GM21381 (cell line): ENCODE data around the gene SERPINB8.
"Not testable (repeated sequence)": the region's sequence is repeated elsewhere in the genome, so short reads cannot be mapped to it uniquely, and the experiment has no call there.

Experiments used
- ATAC-seq: cut with Tn5 transposase; IDR thresholded peaks from one replicate; pipeline ENCODE4 v1.9.1; 2021; ENCODE audit warnings: mild to moderate bottlenecking, moderate library complexity; ENCODE audit not compliant: unreplicated experiment

SERPINB8 gene, protein sequence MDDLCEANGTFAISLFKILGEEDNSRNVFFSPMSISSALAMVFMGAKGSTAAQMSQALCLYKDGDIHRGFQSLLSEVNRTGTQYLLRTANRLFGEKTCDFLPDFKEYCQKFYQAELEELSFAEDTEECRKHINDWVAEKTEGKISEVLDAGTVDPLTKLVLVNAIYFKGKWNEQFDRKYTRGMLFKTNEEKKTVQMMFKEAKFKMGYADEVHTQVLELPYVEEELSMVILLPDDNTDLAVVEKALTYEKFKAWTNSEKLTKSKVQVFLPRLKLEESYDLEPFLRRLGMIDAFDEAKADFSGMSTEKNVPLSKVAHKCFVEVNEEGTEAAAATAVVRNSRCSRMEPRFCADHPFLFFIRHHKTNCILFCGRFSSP

GRCh38 chr18:63969942-63970808 is at the start of gene SERPINB8:
Gene SERPINB8 (plus strand): TSS chr18:63970081. CDS start chr18:63978309, 8,228 bp downstream.
- peak; percentile 88 for ATAC-seq

- no peak for ATAC-seq
Observed at GRCh38 chr18:63922049-63922448, 47.8 kb upstream of the SERPINB8 start.

- ATAC-seq: no peak
Observed at GRCh38 chr18:63924551-63924950, 45.3 kb upstream of the SERPINB8 start.

- no peak for ATAC-seq
Observed at GRCh38 chr18:63928331-63928730, 41.5 kb upstream of the SERPINB8 start.

GRCh38 chr18:63929369-63929768 is 40.5 kb upstream of the SERPINB8 start:
- ATAC-seq: not testable (repeated sequence)

DNA sequence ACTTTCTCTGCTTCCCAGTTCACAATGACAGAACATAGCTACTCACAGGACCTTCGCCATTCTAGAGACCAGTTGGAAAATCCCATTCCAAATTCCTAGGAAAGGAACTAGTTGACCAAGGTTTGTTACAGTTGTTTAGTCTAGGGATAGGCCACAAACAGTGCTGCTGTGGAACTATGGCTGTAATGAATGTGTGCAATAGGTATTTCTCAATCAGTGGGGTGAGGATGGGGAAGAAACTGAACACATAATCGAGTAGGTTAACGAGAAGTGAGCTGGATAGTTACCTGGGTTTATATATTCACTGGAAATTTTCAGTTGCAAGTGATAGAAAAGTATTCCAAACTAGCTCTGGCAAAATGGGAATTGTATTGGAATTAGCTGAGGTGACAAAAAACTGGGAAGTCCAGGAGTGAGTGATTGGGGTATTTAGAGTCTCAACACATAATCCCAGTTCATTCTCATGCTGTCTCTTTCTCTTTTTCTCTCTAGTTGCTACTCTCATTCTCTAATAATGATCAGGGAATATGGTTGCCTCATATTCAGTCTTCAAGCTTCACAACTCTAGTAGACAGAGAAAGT is 39.0 kb upstream of the SERPINB8 start:
- ATAC-seq: no peak

- ATAC-seq: peak; percentile 99
Observed at GRCh38 chr18:63936156-63936931, 33.5 kb upstream of the SERPINB8 start.

DNA sequence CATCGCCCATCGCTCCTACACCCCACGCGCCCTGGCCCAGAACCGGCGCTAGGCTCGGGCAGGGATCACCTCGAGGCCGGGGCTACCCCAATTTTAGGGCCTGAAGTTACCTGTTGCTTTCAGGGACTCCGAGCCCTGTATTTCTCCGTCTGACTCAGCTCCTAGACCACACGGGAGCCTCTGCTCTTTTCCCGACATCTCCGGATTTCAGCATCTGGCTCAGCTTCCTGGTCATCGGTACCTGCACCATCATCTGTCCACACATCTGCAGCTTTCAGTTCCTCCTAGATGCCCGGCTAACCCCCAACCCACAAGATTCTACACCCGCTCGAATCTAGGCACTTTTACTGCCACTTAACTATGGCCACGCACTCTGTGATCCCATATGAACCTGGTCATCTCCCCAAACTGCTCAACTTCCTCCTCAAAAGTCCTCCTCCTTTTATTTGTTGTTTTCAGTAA is 32.9 kb upstream of the SERPINB8 start:
- ATAC-seq: peak; percentile 12

- no peak for ATAC-seq
Observed at GRCh38 chr18:63940008-63940407, 29.9 kb upstream of the SERPINB8 start.

DNA sequence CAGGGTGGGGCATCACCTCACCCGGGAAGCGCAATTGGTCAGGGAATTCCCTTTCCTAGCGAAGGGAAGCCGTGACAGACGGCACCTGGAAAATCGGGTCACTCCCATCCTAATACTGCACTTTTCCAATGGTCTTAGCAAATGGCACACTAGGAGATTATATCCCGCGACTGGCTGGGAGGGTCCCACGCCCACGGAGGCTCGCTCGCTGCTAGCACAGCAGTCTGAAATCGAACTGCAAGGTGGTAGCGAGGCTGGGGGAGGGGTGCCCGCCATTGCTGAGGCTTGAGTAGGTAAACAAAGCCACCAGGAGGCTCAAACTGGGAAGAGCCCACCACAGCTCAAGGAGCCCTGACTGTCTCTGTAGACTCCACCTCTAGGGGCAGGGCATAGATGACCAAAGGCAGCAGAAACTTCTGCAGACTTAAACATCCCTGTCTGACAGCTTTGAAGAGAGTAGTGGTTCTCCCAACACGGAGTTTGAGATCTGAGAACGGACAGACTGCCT is 29.3 kb upstream of the SERPINB8 start:
- not testable (repeated sequence) for ATAC-seq

DNA sequence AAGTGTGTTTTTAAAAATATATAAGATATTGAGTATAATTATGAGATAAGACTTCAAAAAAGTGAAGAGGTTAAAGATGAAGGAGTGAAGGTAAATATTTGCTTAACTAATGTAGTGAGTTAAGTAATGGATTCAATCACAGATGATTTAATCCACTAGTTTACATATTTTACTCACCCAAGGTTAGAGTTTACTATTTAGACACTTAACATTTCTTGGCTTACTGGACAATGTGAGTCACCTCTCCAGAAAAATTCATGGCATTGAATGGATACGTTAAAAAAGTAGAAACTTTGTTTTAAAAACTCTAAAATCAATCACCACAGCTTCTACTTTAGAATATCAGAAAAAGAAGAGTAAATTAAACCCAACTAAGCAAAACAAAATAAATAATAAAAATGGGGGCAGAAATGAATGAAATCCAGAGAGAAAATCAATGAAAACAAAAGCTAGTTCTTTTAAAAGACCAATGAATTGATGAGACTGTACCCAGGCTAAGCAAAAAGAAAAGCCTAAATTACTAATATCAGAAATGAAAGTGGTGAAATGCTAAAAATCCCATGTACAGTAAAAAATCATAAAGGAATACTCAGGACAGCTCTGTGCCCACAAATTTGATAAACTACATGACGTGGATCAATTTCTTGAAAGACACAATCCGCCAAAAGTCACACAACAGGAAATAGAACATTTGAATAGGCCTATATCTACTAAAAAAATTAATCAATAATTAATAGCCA is 22.7 kb upstream of the SERPINB8 start:
- no peak for ATAC-seq

DNA sequence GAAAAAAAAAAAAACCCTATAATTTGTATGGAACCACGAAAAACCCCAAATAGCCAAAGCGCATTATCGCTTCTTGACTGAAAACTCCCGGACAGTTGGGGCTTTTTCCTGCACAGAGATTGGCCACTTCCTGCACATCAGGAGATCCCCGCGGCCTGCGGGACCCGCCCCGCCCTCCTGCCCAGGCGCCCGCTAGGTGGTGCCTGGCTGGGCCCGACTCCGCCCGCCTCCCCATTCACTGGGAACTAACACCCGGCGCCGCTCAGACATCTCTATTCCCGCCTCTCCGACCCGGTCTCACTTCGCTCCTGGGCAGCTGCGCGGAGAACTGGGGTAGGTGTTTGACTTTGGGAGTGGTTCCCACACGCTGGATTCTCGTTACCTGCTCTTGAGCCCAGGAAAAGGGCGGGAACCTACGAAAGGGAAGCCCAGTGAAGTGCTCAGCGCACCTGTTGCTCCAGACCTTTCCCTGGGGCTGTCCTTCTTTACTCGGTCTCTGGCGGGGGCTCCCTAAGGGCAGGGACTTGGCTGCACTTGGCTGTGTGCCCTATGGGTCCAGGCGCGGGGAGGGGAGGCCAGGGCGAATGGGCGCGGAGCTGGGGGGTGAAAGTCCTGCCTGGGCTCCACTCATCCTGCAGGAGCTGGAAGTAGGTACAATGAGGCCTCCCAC is 20.7 kb upstream of the SERPINB8 start, which contains the start of gene HMSD:
Gene HMSD (plus strand): TSS at position 234 of the 670 bp plus-strand sequence. CDS start 4,155 bp downstream, outside the sequence.
- ATAC-seq: peak; percentile 86

GRCh38 chr18:63951302-63951705 is 18.6 kb upstream of the SERPINB8 start:
- peak; percentile 49 for ATAC-seq

DNA sequence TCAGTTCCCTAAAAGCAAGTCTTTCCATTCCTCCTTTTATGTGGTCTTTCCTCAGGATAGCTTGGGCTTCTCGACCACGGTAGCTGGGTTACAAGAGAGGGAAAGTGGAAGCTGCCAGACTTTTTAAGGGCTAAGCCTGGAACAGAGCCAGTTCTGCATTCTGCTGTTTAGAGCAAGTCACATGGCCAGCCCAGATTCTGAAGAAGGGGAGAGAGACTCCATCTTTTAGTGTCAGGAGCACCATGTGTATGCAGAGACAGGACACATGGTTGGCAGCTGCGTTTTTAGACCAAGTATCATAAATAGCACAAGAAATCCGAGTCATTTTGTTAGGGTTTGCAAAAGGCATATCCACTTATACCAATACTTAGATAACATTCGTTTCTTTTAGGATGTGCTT is 16.1 kb upstream of the SERPINB8 start:
- no peak for ATAC-seq

GRCh38 chr18:63956755-63957154 is 13.1 kb upstream of the SERPINB8 start:
- ATAC-seq: no peak

DNA sequence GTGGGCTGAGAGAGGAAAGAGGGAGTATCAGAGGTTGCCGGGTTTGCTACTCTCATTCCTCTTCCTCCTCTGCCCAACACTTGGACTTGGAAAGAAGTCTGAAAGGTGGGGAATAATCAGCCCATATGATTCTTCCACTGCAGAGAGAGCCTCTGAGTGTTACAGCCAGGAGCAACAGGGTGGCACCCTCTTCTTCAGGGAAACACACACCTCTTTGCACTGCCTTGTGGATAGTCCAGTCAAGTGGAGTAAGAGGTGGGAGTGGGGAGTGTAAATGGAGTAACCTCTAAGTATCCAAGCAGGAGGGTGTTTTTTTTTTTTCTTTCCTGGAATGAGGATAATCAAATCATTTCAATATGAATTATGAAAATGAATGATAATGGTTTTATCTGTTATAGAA is 9.0 kb upstream of the SERPINB8 start:
- no peak for ATAC-seq

- ATAC-seq: no peak
Observed at GRCh38 chr18:63961435-63961980, 8.4 kb upstream of the SERPINB8 start.

DNA sequence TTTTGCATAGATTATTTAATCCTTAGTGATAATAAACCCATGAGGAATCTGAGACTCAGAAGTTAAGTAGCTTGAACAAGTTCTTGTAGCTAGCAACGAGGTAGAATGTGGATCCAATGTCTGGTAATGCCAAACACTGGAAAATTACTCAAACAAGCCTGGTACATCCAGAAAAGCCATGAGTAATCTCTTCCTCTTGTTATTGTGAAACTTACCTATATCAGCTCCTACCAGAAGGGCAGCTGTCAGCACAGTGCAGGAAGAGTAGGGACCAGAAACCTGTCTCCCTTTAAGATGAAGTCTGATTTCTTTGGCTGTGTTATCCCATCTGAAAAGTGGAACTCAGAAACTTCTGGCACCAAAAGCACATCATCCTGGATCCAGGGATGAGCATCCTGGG is 7.7 kb upstream of the SERPINB8 start:
- ATAC-seq: no peak
